GM12878 (cell line): Measurements from ENCODE around the gene TAF3. TPM values are rescaled to one million over a fixed set of nuclear protein-coding genes. Genes with fewer than 3 reads are reported as not detected.

Experiments
- ATAC-seq: fragments of 200-7000 bp; cut with Tn5 transposase; 3 replicates; pipeline ENCODE4 v1.9.1; 2020; ENCODE audit warnings: mild to moderate bottlenecking, moderate library complexity
- BruUV-seq: library from RNA; stranded (reverse); fragments of 400-500 nt; replicated peaks from 2 replicates; lab custom pipeline; 2021; lab: Mats Ljungman, UMichigan
- CTCF ChIA-PET: fragments of 300-600 bp; sonication (Branson Sonifier 250); formaldehyde crosslinking; extraction: SDS; loops from one replicate; lab custom pipeline; 2021; ENCODE audit warnings: inconsistent platforms; lab: Yijun Ruan, JAX
- POLR2A ChIA-PET: fragments of 350-600 bp; formaldehyde crosslinking; extraction: SDS; loops from one replicate; lab custom pipeline; 2021; ENCODE audit warnings: inconsistent platforms; lab: Charles Lee
- RAD21 ChIA-PET: fragments of 300-600 bp; sonication (Branson Sonifier 250); formaldehyde crosslinking; loops from one replicate; lab custom pipeline; 2023; ENCODE audit warnings: antibody characterized with exemption; ENCODE audit not compliant: unreplicated experiment; lab: Charles Lee
- SMC1A ChIA-PET: fragments of 300-600 bp; sonication (Branson Sonifier 250); formaldehyde crosslinking; loops from one replicate; lab custom pipeline; 2023; ENCODE audit not compliant: unreplicated experiment, uncharacterized antibody; lab: Charles Lee
- DNase-seq: peaks from one replicate; pipeline ENCODE4 v3.0.0-alpha.2; 2011; ENCODE audit warnings: low read depth, low spot score
- FAIRE-seq: peaks from 3 replicates; lab custom pipeline; 2011; peaks lifted over from hg19 to GRCh38; lab: Jason Lieb, UNC
- H2AFZ ChIP-seq: 2 replicates; pipeline ENCODE4 v1.6.0; 2011; ENCODE audit warnings: low read depth, low read length, control low read depth; ENCODE audit not compliant: control insufficient read depth
- H3K27ac ChIP-seq: 2 replicates; pipeline ENCODE4 v1.5.1; 2011; ENCODE audit warnings: control low read depth; ENCODE audit not compliant: control insufficient read depth, insufficient read depth
- H3K27me3 ChIP-seq, 2 experiments: replicated peaks in 1 of 2; 2 replicates each; pipeline versions ENCODE4 v1.6.0 to v1.6.1; 2011; ENCODE audit warnings: low read length in 1 of 2; ENCODE audit not compliant: control insufficient read depth in 2 of 2, insufficient read depth in 2 of 2
- H3K36me3 ChIP-seq, 2 experiments: 2 replicates each; pipeline ENCODE4 v1.5.1; 2011; ENCODE audit warnings: low read length in 1 of 2; ENCODE audit not compliant: control insufficient read depth in 2 of 2, insufficient read depth in 2 of 2
- H3K4me1 ChIP-seq: 2 replicates; pipeline ENCODE4 v1.6.1; 2011; ENCODE audit warnings: mild to moderate bottlenecking, low read length, moderate library complexity, mixed read lengths; ENCODE audit not compliant: control insufficient read depth, insufficient read depth
- H3K4me2 ChIP-seq: 2 replicates; pipeline ENCODE4 v1.6.0; 2011; ENCODE audit warnings: control low read depth; ENCODE audit not compliant: control insufficient read depth, insufficient read depth
- H3K4me3 ChIP-seq: fragments of 200-600 bp; sonication (generic); 2 replicates; pipeline ENCODE4 v1.5.1; 2016
- H3K79me2 ChIP-seq: 2 replicates; pipeline ENCODE4 v1.6.0; 2011; ENCODE audit warnings: low read length; ENCODE audit not compliant: control insufficient read depth, insufficient read depth
- H3K9ac ChIP-seq: 2 replicates; pipeline ENCODE4 v1.8.0; 2011; ENCODE audit warnings: low read length, control low read depth, mixed read lengths; ENCODE audit not compliant: control insufficient read depth, insufficient read depth
- H3K9me3 ChIP-seq: replicated peaks from 3 replicates; pipeline ENCODE4 v1.5.1; 2011; ENCODE audit warnings: mild to moderate bottlenecking, low read length; ENCODE audit not compliant: control insufficient read depth, insufficient read depth
- H4K20me1 ChIP-seq: 2 replicates; pipeline ENCODE4 v1.6.0; 2011; ENCODE audit not compliant: control insufficient read depth, insufficient read depth
- NFIC ChIP-seq: IDR thresholded peaks from 2 replicates; pipeline ENCODE4 v1.6.1; 2012; ENCODE audit warnings: low read depth, mild to moderate bottlenecking, inconsistent platforms, low read length, moderate library complexity
- WGBS: methylation state at CpG from one replicate; pipeline ENCODE4 v1.1.6; 2016; ENCODE audit warnings: low lambda C conversion rate; ENCODE audit not compliant: insufficient replicate concordance, insufficient coverage; ENCODE audit errors: missing lambda C conversion rate; 5-methylcytosine and 5-hydroxymethylcytosine counted together
- in situ Hi-C: fragments of 300-500 bp; cut with MboI; formaldehyde crosslinking; loops from 9 replicates; pipeline ENCODE4 v1.14.3; 2018; ENCODE audit warnings: mixed read lengths
- intact Hi-C: fragments of 100-400 bp; cut with micrococcal nuclease; formaldehyde crosslinking; loops from one replicate; pipeline ENCODE4 v1.14.2; 2022; ENCODE audit not compliant: unreplicated experiment
- polyA plus RNA-seq, 11 experiments: library from polyadenylated mRNA; depleted of rRNA in 4 of 11; unstranded in 6 of 11; stranded (reverse) in 5 of 11; fragments of >200 nt; fragmentation: Nextera tagmentation in 4 of 11; fragmentation: Illumina TruSeq in 1 of 11; extraction: Ambion mirVana in 4 of 11; extraction: Trizol in 1 of 11; gene quantifications; 1 replicate in 1 of 11; 2 replicates in 10 of 11; pipeline versions ENCODE4 v1.2.1 to v1.2.3, GENCODE V29; 2011 to 2016; ENCODE audit warnings: inconsistent platforms in 2 of 11, missing spikeins in 2 of 11, low read depth in 1 of 11
- total RNA-seq, 4 experiments: library from RNA; depleted of rRNA in 3 of 4; stranded (reverse); fragments of >200 nt in 3 of 4; fragmentation: Illumina TruSeq in 1 of 4; extraction: Trizol in 1 of 4; gene quantifications; 2 replicates each; pipeline versions ENCODE4 v1.2.1 to v1.2.3, GENCODE V29; 2013 to 2021
- TF ChIP-seq, protein P1 (sequence below): fragments of 450-650 bp; IDR thresholded peaks from 2 replicates; pipeline ENCODE4 v1.6.1; 2017; ENCODE audit warnings: antibody characterized with exemption, mild to moderate bottlenecking, moderate library complexity

Gene TAF3
- total and polyA plus RNA-seq, 10 of the 15 experiments (the other 5 are each of a cell fraction or from before 2014, with no cell fraction given): 2.0 to 10.1 (median 3.7) TPM

DNA sequence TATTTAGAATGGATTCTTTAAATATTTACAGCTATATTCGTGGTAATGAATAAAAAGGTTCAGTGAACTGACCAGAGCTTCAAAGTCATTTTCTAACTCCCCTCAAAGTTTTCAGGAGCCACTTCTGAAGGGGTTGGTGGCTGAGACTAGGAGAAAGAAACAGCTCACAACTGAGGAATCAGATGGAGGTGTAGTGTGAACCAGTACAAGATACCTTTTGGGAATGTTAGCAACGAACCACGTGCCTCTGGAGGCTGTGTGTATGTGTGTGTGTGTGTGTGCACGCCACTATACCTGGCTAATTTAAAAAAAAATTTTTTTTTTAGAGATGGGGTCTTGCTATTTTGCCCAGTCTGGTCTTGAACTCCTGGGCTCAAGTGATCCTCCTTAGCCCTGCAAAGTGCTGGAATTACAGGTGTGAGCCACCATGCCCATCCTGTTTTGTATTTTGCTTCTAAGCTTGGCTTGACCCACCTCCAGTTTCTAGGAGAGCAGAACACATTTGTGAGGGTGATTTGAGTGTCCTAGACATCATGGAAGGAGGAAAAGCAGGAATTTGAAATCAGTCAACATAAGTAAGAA, 9.5 kb upstream of the TAF3 start:
- intact Hi-C loops (no loop called here), in situ Hi-C loops (no loop called here)
- Histone ChIP-seq H3K4me1 (no peaks in the 10 kb centered on the region), H3K27ac (no peak overlapping the region), H3K27me3 (peaks cover 0 to 2% of the 10 kb centered on the region in 2 experiments; a peak in 1 of 4 replicates), H4K20me1 (no peaks in the 10 kb centered on the region), H3K4me3 (no peak overlapping the region), H3K9me3 (no peaks in the 10 kb centered on the region), H2AFZ (no peak overlapping the region), H3K36me3 (peaks cover 4 to 32% of the 10 kb centered on the region in 2 experiments), H3K79me2 (no peaks in the 10 kb centered on the region), H3K9ac (no peak overlapping the region), H3K4me2 (no peak overlapping the region)
- CTCF ChIA-PET: interaction anchor here (1.2 to 1.8 kb wide), 5 partner anchors 9 to 284 kb away, joined by 3 to 7 read pairs (median 4); partner anchors contain the start of gene TAF3
- POLR2A ChIA-PET: interaction anchor here (3.1 kb wide), 1 partner anchor 10 kb away, joined by 16 read pairs; the partner anchor contains the start of gene TAF3
- no TSS peak for BruUV-seq
- FAIRE-seq (no peak), DNase-seq (no peak), ATAC-seq (no peak)
- RAD21 ChIA-PET: interaction anchor here (1.2 kb wide), 1 partner anchor 9 kb away, joined by 5 read pairs; no protein-coding TSS in a partner anchor
- over 99% methylated on average over 4 of the region's 4 CpGs for WGBS
- TF ChIP-seq, protein P1, sequence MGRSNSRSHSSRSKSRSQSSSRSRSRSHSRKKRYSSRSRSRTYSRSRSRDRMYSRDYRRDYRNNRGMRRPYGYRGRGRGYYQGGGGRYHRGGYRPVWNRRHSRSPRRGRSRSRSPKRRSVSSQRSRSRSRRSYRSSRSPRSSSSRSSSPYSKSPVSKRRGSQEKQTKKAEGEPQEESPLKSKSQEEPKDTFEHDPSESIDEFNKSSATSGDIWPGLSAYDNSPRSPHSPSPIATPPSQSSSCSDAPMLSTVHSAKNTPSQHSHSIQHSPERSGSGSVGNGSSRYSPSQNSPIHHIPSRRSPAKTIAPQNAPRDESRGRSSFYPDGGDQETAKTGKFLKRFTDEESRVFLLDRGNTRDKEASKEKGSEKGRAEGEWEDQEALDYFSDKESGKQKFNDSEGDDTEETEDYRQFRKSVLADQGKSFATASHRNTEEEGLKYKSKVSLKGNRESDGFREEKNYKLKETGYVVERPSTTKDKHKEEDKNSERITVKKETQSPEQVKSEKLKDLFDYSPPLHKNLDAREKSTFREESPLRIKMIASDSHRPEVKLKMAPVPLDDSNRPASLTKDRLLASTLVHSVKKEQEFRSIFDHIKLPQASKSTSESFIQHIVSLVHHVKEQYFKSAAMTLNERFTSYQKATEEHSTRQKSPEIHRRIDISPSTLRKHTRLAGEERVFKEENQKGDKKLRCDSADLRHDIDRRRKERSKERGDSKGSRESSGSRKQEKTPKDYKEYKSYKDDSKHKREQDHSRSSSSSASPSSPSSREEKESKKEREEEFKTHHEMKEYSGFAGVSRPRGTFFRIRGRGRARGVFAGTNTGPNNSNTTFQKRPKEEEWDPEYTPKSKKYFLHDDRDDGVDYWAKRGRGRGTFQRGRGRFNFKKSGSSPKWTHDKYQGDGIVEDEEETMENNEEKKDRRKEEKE: no peak
- no peak for TF ChIP-seq NFIC
- SMC1A ChIA-PET: interaction anchor here (1.1 to 2.0 kb wide), 4 partner anchors 9 to 21 kb away, joined by 4 to 8 read pairs (median 5); partner anchors contain the start of genes ATP5F1C and KIN
